HG03460 (cell line): ENCODE measurements around the gene CUX1.
"Not testable (repeated sequence)": the region's sequence is repeated elsewhere in the genome, so short reads cannot be mapped to it uniquely, and the experiment has no call there.

Experiments
- ATAC-seq: cut with Tn5 transposase; IDR thresholded peaks from one replicate; pipeline ENCODE4 v1.9.1; 2021; ENCODE audit not compliant: unreplicated experiment

CUX1 gene

DNA sequence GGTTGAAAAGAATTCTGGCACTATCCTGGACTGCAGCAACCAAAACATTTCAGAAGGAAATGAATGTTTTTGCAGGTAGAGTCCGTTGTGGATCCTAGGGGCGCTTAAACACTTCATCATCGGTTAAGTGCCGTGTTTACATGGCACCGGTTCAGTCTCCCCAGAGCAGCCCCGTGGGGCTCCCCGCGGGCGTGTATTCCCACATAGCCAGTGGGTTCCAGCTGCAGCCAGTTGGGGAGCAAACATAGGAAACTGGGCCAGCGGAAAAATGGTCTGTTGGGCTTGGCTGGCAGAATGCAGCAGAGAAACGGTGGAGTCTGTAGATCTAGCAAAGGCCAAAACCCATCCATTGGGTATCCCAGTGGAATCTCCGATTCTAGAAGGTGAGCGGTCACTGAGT is 356.2 kb downstream of the CUX1 start:
- ATAC-seq: no peak

- no peak for ATAC-seq
Measured at GRCh38 chr7:102175423-102176170, 358.2 kb downstream of the CUX1 start.

DNA sequence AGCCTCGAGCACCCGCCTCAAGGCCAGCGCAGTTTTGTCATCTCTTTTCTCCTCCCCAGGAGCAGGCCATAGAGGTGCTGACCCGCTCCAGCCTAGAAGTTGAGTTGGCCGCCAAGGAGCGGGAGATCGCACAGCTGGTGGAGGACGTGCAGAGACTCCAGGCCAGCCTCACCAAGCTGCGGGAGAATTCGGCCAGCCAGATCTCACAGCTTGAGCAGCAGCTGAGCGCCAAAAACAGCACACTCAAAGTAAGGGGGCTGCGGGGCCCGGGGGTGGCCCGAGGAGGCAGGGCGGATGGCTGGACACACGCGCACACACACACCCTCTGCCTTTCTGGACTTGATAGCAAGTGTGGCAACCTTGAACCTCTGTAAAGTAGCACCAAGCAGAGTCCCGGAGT is 361.0 kb downstream of the CUX1 start:
- no peak for ATAC-seq

DNA sequence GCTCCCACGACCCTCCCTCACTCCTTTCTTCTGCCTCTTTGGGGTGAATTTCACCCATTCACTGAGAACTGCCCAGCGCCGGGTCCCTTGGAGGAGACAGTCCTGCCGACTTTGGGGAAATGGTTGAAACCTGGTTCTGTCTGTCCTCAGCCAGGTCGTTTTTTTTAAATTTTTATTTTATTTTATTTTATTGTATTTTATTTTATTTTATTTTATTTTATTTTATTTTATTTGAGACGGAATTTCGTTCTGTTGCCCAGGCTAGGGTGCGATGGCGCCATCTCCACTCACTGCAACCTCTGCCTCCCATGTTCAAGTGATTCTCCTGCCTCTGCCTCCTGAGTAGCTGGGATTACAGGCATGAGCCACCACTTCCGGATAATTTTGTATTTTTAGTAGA is 363.3 kb downstream of the CUX1 start:
- no peak for ATAC-seq

GRCh38 chr7:102181517-102181916 is 364.1 kb downstream of the CUX1 start:
- no peak for ATAC-seq

- no peak for ATAC-seq
Measured at GRCh38 chr7:102182016-102182415, 364.6 kb downstream of the CUX1 start.

DNA sequence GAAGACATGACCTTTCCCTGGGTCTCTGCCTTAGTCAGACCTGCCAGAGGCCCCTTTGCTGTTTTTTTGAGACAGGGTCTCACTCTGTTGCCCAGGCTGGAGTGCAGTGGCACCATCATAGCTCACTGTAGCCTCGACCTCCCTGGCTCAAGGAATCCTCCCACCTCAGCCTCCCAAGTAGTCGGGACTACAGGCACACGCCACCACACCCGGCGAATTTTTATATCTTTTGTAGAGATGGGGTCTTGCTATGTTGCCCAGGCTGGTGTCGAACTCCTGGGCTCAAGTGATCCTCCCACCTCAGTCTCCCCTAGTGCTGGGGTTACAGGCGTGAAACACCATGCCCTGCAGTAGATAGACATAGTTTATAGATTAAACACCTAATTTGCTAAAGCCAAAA is 366.4 kb downstream of the CUX1 start:
- not testable (repeated sequence) for ATAC-seq

GRCh38 chr7:102184303-102184702 is 366.9 kb downstream of the CUX1 start:
- ATAC-seq: no peak

GRCh38 chr7:102185796-102186195 is 368.4 kb downstream of the CUX1 start:
- ATAC-seq: no peak

- ATAC-seq: no peak
Measured at GRCh38 chr7:102186306-102186705, 368.9 kb downstream of the CUX1 start.

- no peak for ATAC-seq
Measured at GRCh38 chr7:102188746-102189145, 371.3 kb downstream of the CUX1 start.

GRCh38 chr7:102189756-102190155 is 372.3 kb downstream of the CUX1 start:
- ATAC-seq: no peak

DNA sequence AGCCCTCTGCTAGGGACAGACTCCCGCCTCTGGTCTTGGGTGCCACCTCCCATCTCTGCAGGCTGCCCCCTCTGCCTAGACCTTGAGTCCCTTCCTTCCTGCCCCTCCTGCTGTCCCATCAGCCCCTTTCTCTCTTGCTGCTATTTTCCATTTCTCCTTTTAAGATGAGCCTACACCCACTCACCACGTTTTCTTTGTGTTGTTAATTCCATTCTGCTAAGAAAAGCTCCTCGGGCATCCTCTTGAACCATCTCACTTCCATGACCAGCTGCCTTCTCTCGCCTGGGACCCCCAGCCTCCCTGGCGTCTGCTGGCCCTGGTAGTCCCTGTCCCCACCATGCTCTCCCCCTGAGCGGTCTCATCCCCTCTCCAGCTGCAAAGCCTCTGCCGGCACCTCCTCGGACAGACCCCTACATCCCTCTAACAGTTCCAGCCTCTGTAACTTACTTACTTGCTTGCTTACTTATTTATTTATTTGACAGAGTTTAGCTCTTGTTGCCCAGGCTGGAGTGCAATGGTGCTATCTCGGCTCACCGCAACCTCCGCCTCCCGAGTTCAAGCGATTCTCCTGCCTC is 373.4 kb downstream of the CUX1 start:
- no peak for ATAC-seq

DNA sequence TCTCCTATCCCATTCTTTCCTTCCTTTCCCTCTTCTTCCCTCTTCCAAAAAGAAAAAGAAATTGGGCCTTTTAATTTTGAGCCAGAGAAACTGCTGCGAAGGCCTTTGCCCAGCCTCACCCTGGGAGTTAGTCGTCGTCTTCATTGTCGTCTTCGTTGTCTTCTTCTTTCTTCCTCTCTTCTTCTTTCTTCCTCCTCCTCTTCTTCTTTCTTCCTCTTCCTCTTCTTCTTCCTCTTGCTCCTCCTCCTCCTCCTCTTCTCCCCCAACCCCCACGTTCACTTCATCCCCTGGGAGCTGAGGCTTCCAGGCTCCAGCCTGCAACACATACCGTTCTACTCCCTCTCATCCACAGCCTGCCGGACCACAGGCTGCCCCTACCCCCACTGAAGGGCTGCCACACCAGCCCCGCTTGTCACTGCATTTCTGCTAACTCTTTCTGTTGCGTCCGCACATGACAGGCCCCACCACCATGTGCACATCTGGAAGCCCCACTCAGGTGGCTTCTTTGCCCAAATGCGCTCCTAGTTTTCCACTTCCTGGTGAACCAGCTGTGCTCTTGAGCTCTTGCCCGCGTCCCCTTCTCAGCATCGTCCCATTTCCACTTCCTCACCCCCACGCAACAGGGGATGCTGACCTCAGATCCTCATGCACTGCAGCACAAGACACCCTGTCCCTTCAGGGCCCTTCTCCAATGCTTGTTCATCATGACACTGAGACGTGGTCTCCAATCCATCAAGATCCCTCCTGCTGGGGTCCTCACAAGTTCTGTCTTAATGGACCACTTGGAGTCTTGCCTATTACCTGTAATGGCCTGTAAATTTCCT is 374.3 kb downstream of the CUX1 start:
- ATAC-seq: no peak

GRCh38 chr7:102192790-102193189 is 375.4 kb downstream of the CUX1 start:
- no peak for ATAC-seq

GRCh38 chr7:102193806-102194205 is 376.4 kb downstream of the CUX1 start:
- no peak for ATAC-seq

- no peak for ATAC-seq
Measured at GRCh38 chr7:102195361-102195760, 377.9 kb downstream of the CUX1 start.

DNA sequence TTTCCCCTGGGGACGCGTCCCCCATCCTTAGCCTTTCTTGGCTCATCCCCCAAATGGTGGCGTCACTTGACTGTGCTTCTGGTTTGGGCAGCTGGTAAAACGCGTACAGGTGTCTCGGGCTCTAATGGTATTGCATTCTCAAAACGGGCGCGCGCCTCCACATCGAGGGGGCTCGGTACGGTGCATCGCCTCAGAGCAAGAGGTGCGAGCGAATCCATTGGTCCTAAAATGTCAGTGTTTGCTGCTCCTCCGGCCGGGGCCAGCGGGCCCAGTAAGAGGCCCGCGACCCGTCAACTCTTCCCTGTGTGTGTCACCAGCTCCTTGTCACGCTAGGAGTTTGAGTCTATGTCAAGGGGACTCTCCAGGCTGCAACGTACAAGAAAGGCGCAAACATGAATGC is 378.6 kb downstream of the CUX1 start:
- no peak for ATAC-seq

- no peak for ATAC-seq
Measured at GRCh38 chr7:102197161-102197560, 379.7 kb downstream of the CUX1 start.

DNA sequence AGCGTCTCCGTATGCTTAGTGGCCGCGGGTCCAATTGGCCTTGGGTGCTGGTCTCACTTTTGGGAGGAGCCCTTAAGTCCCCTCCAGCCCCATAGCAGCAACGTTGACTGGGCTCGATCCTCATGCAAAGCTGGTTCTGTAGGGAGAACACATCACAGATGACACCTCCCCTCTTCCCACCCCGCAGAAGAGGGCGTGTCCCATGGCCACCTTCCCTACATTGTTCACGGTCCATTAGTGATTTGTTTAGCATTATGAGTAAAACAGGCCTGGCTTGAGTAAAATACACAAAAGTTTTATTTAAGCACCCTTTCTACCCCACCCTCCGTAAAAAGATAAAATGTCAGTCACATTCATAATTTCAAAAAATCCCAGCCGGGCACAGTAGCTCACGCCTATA is 380.2 kb downstream of the CUX1 start:
- no peak for ATAC-seq

DNA sequence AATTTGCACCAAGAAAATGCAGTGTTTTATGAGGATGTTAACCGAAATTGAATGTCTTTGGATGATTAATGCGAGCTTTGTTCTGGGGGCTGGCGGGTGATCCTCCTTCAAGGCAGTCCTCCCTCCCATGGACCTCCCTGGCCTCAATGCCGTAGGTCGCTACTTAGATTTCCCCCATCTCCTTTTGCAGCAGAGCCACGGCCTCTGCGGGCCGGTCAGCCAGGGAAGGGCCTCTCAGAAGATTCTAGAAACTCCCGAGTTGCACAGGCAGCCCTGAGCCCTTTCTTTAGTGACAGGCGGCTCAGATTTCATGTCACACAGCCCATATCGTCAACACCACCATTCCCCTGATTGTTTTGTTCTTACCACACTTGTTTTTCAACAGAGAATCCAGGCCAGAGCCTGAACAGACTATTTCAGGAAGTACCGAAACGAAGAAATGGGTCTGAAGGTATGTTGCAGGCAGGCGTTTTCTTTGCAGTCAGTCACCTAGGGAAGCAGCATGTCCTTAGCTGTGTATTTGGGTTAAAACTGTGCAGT is 381.1 kb downstream of the CUX1 start:
- no peak for ATAC-seq

GRCh38 chr7:102201576-102201975 is 384.1 kb downstream of the CUX1 start:
- ATAC-seq: no peak
